ENCODE measurements around the gene CEP72.

The CEP72 gene

GRCh38 chr5:638501-639252 is 26.5 kb downstream of the CEP72 start:
- no peak for DNase-seq (ENCODE audit: low read depth in 2 of 2)

DNA sequence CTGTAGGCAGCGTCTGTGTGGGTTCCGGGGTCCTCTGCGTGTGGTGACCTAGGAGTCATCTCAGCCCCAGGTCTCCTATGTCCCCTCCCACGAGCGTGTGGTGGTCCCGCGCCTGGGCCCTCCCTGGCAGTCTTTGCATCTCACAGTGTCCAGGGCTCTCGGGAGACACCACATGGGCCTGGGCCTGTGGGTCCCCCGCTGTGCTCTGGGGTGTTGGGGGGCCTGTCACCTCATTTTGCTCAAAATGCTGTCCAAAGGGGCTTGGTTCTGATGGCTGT is 27.1 kb downstream of the CEP72 start:
- no peak for DNase-seq (ENCODE audit: low read depth in 2 of 2)

DNA sequence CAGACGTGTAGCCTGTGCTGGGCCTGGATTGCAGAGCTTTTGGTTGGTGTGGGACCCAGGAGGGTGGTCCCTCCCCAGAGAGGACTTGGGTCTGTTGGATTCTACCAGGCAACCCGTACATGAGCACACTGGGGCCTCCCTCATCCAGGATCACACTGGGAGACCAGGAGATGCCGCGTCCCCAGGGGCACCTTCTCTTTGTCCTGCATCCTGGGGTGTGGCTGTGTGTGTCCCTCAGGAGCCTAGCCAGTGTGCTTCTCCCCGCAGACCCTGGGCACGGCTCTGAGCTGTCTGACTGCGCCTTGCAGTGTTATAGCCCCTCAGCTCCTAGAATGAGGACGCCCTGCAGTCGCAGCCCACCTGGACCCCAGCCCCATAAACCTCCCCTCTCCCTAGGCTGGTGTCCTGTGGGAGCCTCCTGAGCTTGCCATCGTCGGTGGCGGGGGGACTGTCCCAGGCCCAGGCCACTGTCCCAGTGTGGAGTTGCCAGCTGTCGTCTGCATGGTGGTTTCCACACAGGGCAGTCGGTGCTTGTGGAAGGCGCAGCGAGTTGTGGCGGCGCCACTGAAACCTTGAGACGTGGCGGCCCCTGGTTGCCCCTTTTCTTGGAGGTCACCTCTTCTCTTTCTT is 27.6 kb downstream of the CEP72 start:
- no peak for DNase-seq (ENCODE audit: low read depth in 2 of 2)

DNA sequence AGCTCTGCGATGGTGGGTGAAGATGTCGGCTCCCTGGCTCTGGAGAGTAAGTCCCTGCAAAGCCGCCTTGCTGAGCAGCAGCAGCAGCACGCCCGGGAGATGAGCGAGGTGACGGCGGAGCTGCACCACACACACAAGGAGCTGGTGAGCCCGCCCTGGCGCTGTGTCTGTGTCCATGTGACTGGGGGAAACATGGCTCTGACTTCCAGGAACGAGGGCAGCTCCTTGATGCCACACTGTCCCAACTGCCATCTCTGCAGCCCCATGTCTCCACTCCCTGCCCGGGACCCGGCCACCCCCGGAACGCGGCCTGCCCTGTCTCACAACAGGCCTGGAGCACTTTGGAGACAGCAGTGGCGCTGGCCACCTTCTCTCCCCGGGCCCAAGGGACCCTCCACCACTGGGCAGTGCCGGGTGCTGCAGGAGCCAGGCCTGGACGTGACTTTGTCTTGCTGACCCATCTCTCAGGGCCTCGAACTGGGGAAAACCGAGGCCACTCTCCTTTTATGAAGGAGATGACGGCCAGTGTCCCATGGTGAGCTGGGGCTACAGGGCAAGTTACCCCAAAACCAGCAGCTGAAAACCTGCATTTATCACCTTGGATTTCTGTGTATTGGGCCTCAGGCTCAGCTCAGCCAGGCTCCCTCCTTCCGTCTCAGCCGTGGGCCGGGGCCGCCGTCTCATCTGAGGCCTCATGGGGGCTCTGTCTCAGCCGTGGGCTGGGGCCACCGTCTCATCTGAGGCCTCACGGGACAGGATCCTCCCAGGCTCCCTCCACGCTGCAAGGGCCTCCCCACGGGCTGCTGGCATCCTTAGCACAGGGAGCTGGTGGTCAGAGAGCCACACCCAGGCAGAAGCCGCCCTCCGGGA is 28.6 kb downstream of the CEP72 start:
- no peak for DNase-seq (ENCODE audit: low read depth in 2 of 2)

GRCh38 chr5:641331-641765 is 29.2 kb downstream of the CEP72 start:
- DNase-seq (ENCODE audit: low read depth in 2 of 2): no peak

- DNase-seq (ENCODE audit: low read depth in 2 of 2): no peak
These were observed 30.3 kb downstream of the CEP72 start for GRCh38 chr5:642481-642880.

DNA sequence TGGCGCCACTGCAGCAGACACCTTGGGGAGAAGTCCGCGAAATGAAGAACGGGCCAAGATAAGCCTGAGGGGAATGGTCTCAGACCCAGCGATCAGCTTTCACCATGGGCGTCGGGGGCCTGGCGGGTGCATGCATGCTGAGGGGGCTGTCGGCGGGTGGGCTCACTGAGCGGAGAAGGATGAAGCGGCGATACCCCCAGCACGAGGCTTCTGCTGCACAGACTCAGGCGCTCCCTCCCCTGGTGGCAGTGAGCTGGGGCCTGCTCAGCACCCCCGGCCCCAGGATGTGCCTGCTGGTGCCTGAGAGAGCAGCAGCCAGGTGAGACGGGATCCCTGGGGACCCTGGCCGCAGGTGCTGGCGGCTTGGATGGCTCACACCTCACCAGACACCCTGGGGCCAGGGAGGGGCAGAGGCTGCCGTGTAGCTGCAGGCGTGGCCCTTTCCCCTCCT is 31.2 kb downstream of the CEP72 start:
- DNase-seq (ENCODE audit: low read depth in 2 of 2): no peak

DNA sequence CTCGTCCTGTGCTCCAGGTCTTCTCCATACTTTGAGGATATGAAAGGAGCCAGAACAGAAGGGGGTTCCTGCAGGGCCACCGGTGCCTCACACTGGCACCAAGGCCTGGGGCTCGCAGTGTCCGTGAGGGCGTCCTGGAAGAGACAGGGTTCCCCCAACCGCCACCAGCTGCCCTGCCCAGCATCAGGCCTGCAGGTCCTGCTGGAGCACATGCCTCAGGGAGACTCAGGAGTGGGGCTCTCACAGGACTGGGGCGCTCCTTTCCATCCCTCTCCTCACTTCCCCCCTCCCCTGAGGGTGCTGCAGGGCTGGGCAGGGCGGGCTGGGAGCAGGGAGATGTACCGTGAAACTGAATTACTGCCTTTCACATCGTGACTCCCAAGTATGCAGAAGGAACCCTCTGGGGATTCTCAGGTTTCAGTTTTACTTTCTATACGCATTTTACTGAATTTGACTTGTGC is 31.7 kb downstream of the CEP72 start:
- no peak for DNase-seq (ENCODE audit: low read depth in 2 of 2)

GRCh38 chr5:644509-644908 is 32.4 kb downstream of the CEP72 start:
- no peak for DNase-seq (ENCODE audit: low read depth in 2 of 2)

DNA sequence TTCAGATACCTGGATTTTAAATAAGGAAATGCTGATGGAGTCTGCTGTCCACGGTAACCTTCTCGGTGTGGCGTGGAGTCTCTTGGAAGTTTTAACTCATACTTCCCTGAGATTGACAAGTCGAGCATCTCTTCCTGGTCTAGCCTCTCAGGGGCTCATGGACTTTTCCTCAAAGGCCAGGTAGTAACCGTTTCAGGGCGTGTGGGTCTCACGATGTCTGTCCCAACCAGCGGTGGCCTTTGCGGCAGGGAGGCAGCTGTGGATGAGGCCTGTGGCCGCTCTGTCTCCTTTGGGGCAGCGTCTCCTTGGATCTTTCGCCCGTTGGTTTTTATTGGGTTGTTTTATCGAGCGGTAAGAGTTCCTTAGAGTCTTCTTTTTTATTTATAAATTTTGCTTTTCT is 32.8 kb downstream of the CEP72 start:
- no peak for DNase-seq (ENCODE audit: low read depth in 2 of 2)

DNA sequence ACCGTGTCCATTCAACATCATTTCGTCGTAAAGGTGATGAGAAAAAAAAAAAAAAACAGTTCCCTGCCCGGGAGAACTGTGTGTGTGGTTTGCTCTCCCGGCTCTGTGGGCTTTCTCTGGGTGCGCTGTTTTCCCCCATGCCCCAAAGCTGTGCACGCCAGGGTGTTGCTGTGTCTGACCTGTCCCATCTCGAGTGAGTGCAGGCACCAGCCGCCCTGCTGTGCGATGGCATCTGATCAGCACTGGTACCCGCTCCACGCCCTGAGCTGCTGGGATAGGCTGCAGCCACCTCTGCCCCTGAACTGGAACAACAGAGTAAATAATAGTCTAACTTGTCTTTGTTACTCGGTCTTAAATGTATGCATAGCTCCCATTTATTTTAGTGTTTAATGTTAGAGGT is 33.3 kb downstream of the CEP72 start:
- no peak for DNase-seq (ENCODE audit: low read depth in 2 of 2)

GRCh38 chr5:646396-647201 is 34.5 kb downstream of the CEP72 start:
- no peak for DNase-seq (ENCODE audit: low read depth in 2 of 2)

- DNase-seq (ENCODE audit: low read depth in 2 of 2): no peak
These were observed 35.2 kb downstream of the CEP72 start for GRCh38 chr5:647311-647710.

- no peak for DNase-seq (ENCODE audit: low read depth in 2 of 2)
These were observed 35.6 kb downstream of the CEP72 start for GRCh38 chr5:647727-648126.

GRCh38 chr5:651296-652022 is 39.3 kb downstream of the CEP72 start:
- DNase-seq (ENCODE audit: low read depth in 2 of 2): no peak

- DNase-seq (ENCODE audit: low read depth in 2 of 2): no peak
These were observed 39.9 kb downstream of the CEP72 start for GRCh38 chr5:652023-652515.

DNA sequence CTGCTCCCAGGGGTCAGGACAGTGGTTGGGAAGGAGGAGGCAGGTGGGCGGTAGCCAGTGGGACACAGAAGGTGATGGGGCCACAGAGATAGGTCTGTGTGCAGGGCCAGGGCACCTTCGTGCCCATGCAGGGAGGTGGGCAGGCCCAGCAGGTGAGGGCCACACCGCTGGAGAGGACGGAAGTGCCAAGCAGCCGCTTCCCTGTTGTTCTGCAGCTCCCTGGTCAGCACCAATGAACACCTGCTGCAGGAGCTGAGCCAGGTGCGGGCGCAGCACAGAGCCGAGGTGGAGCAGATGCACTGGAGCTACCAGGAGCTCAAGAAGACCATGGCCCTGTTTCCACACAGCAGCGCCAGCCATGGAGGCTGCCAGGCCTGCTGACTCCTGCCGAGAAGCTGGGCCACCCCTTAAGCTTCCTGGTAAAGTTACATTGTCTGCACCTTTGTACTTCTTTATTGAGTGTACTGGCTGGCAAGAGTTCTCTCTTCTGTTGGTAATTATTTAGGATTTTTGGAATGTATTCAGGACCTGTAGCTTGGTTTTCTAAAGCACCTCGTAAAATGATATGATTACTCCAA is 40.7 kb downstream of the CEP72 start:
- DNase-seq (ENCODE audit: low read depth in 2 of 2): no peak

DNA sequence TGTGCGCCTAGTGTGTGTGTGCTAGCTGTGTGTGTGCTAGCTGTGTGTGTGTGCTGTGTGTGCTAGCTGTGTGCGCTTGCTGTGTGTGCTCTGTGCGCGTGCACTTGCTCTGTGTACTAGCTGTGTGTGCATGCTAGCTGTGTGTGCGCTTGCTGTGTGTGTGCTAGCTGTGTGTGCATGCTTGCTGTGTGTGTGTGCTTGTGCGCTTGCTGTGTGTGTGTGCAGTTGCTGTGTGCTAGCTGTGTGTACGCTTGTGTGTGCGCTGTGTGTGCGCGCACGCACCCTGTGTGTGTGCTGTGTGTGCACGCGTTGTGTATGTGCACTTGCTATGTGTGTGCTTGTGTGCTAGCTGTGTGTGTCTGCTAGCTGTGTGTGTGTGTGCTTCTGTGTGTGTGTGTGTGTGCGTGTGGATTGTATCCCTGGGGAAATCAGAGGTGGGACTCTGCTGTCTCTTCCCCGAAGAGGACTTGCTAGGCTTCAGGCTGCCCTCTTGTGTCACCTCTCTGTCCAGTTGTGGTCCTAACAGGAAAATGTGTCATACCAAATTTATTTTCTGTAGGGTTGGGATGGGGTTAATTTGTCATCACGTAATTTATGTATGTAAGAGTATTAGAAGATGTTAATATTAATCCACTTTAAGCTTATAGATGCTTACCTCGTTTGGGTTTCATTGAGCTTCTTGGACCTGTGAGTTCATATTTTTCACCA is 42.1 kb downstream of the CEP72 start:
- DNase-seq (ENCODE audit: low read depth in 2 of 2): no peak

DNA sequence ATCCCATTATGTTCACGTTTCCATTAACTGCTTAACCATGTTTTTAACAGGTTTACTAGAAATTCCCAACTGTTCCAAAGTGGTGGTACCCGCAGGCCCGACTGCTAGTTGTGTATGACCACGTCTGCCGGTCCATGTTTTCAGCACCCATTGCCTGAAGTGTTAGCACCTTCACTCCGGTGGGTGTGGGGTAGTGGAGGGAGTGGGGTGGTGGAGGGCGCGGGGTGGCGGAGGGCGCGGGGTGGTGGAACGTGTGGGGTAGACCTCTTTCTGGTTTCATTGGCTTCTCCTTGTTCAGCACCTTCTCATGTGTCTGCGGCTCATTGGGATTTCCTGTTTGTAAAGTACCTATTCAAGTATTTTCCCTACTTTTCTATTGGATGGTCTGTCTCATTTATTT is 43.3 kb downstream of the CEP72 start:
- no peak for DNase-seq (ENCODE audit: low read depth in 2 of 2)

DNA sequence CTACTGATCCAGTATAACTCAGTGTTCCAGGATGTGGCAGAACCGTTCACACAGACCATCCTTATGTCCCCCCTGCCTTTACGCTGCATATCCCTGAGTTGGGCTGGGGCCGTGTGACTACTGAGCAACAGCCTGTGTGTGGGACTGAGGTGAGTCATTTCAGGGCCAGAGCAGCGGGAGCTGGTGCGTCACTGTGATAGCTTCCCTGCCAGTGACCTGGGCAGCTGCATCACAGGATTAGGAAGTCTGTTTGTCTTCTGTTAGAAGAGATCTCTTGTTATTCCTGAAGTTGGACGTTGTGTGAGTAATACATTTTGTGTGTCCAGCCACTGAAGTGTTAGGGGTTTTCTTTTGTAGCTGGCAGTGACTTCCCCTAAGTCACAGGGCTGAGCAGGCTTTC is 45.4 kb downstream of the CEP72 start:
- DNase-seq (ENCODE audit: low read depth in 2 of 2): no peak

Measured in activated CD8-positive, alpha-beta memory T cell treated with anti-CD3 and anti-CD28 coated beads for 4 hours (primary cell).